Measurements from ENCODE around the gene SCUBE1.

Gene SCUBE1

DNA sequence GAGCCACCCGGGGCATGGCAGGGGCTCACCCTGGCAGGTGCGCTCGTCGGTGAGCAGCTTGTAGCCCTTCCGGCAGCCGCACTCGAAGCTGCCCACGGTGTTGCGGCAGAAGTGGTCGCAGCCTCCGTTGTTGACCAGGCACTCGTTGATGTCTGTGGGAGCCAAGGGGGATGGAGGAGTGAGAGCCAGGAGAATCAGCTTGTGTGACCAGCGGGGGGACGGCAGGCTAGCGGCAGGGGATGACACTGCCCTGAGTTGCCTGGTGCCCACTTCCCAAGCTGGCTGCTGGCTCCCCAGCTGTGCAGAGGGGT lies 111.5 kb downstream of the SCUBE1 start:
- H3K27me3 Mint-ChIP-seq = peaks cover 2% of the 10 kb centered on the region
- H3K9me3 Mint-ChIP-seq (ENCODE audit: low read depth) = no peaks in the 10 kb centered on the region
- no peaks in the 10 kb centered on the region for H3K36me3 Mint-ChIP-seq
- peaks cover 3% of the 10 kb centered on the region for H3K4me1 Mint-ChIP-seq (ENCODE audit: low read depth)
- H3K4me3 Mint-ChIP-seq = no peak overlapping the region
- no peak overlapping the region for H3K27ac Mint-ChIP-seq

DNA sequence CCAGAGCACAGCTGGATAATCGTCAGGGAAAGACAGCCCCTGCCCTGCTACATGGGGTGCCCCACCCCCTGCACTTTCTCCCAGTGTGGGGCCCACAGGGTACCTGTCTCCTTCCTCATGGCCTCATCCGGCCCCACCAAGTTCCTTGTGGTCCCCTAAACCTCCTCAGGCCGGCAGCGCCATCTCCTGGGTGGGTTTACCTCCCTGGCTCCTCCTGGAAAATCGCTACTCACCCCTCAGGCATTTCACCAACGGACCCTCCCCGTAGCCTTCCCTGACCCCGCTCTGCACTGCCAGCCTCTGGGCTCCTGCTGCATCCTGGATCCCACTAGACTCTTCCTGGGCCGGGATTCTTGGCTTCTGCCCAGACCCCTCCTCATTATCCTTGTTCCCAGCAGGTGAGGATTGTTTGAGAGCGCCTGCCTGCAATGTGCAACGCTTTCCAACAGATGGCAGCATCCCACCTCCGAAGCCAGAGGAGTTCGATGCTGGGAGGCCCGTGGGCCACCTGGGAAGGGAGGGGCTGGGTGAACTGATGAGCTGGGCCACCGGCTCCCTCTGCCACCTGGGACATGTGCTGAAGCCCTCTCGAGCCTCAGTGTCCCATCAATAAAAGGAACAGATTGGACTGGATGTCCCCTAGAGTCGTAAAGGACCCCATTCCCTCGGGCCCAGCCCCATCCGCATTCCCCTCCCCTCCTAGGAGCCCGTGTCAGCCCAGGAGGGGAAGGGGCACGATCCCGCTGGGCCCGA lies 112.0 kb downstream of the SCUBE1 start:
- Mint-ChIP-seq H3K4me1 (ENCODE audit: low read depth) (peaks cover 3% of the 10 kb centered on the region), H3K4me3 (no peak overlapping the region), H3K27me3 (peaks cover 2% of the 10 kb centered on the region), H3K9me3 (ENCODE audit: low read depth) (no peaks in the 10 kb centered on the region), H3K27ac (no peak overlapping the region), H3K36me3 (no peaks in the 10 kb centered on the region)

- Mint-ChIP-seq H3K27ac (no peak overlapping the region), H3K4me3 (no peak overlapping the region), H3K27me3 (peaks cover 2% of the 10 kb centered on the region), H3K4me1 (ENCODE audit: low read depth) (peaks cover 6% of the 10 kb centered on the region), H3K36me3 (no peaks in the 10 kb centered on the region), H3K9me3 (ENCODE audit: low read depth) (no peaks in the 10 kb centered on the region)
These were observed 112.6 kb downstream of the SCUBE1 start for GRCh38 chr22:43230571-43230970.

DNA sequence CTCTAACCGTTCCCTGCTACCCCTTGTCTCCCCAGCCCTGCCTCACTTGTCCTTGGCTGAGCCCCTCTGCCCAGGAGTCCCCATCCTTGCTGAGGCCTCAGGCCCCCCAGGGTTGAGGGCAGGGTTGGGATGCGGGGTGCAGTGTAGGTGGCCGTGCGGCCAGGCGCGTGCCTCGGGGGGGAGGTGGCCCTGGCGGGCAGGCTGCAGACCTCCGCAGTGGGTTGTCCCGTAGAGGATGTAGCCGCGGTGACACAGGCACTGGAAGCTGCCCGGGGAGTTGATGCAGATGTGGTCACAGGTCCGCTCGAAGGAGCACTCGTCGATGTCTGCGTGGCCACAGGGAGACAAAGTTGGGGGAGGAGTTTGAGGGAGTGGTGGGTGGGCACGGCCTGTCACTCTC lies 114.3 kb downstream of the SCUBE1 start:
- no peak overlapping the region for H3K27ac Mint-ChIP-seq
- H3K9me3 Mint-ChIP-seq (ENCODE audit: low read depth) = no peaks in the 10 kb centered on the region
- H3K36me3 Mint-ChIP-seq = no peaks in the 10 kb centered on the region
- H3K27me3 Mint-ChIP-seq = peaks cover 2% of the 10 kb centered on the region
- H3K4me3 Mint-ChIP-seq = no peak overlapping the region
- H3K4me1 Mint-ChIP-seq (ENCODE audit: low read depth) = peaks cover 6% of the 10 kb centered on the region

DNA sequence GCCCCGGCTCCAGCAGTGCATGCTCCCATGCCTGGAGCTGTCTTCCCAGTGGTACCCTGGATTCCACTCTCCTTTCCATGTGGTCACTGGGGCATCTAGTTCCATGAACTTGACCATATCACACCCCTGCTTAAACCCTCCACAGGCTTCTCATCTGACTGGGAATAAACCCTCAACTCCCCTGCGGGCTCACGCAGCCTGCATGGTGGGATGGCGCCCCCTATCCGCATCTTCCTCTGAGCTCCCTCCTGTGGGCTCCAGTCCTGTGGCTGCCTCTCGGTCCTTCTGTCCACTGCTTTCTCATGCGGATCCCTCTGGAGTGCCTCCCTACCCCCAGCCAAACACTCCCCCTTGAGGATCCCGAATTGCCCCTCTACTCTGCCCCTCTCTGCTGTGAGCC lies 114.8 kb downstream of the SCUBE1 start:
- no peaks in the 10 kb centered on the region for H3K36me3 Mint-ChIP-seq
- peaks cover 2% of the 10 kb centered on the region for H3K27me3 Mint-ChIP-seq
- H3K27ac Mint-ChIP-seq = no peak overlapping the region
- no peaks in the 10 kb centered on the region for H3K9me3 Mint-ChIP-seq (ENCODE audit: low read depth)
- no peak overlapping the region for H3K4me3 Mint-ChIP-seq
- peaks cover 6% of the 10 kb centered on the region for H3K4me1 Mint-ChIP-seq (ENCODE audit: low read depth)

GRCh38 chr22:43227239-43227630 lies 115.9 kb downstream of the SCUBE1 start:
- Mint-ChIP-seq H3K9me3 (ENCODE audit: low read depth) (no peaks in the 10 kb centered on the region), H3K27me3 (peaks cover 2% of the 10 kb centered on the region)

GRCh38 chr22:43226377-43227238 lies 116.6 kb downstream of the SCUBE1 start:
- no peaks in the 10 kb centered on the region for H3K9me3 Mint-ChIP-seq (ENCODE audit: low read depth)
- H3K4me1 Mint-ChIP-seq (ENCODE audit: low read depth) = peaks cover 6% of the 10 kb centered on the region
- H3K4me3 Mint-ChIP-seq = no peak overlapping the region
- no peak overlapping the region for H3K27ac Mint-ChIP-seq
- no peaks in the 10 kb centered on the region for H3K36me3 Mint-ChIP-seq
- H3K27me3 Mint-ChIP-seq = peaks cover 2% of the 10 kb centered on the region

More at GRCh38 chr22:43227239-43227630, 115.9 kb downstream of the SCUBE1 start:
- Mint-ChIP-seq H3K4me3 (no peak overlapping the region), H3K4me1 (ENCODE audit: low read depth) (peaks cover 6% of the 10 kb centered on the region), H3K36me3 (no peaks in the 10 kb centered on the region), H3K27ac (no peak overlapping the region)

DNA sequence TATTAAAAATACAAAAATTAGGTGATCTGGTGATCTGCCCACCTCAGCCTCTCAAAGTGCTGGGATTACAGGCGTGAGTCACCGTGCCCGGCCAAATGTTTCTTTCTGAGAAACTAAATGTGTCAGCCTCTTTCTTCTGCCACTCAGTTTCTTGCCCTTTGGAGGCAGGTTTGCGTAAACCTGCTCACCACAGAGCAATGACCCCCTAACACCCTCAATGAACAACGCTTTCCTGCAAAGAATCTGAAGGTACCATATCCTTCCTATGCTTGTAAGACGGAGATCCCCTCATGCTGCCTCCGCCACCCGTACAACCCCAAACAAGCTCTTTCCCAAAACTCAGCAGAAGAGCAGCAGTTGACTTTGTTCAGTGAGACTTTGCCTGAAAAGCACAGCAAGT lies 117.6 kb downstream of the SCUBE1 start:
- H3K4me1 Mint-ChIP-seq (ENCODE audit: low read depth) = peaks cover 2% of the 10 kb centered on the region
- no peak overlapping the region for H3K4me3 Mint-ChIP-seq
- H3K27ac Mint-ChIP-seq = no peak overlapping the region
- H3K36me3 Mint-ChIP-seq = no peaks in the 10 kb centered on the region
- no peaks in the 10 kb centered on the region for H3K9me3 Mint-ChIP-seq (ENCODE audit: low read depth)
- no peaks in the 10 kb centered on the region for H3K27me3 Mint-ChIP-seq

DNA sequence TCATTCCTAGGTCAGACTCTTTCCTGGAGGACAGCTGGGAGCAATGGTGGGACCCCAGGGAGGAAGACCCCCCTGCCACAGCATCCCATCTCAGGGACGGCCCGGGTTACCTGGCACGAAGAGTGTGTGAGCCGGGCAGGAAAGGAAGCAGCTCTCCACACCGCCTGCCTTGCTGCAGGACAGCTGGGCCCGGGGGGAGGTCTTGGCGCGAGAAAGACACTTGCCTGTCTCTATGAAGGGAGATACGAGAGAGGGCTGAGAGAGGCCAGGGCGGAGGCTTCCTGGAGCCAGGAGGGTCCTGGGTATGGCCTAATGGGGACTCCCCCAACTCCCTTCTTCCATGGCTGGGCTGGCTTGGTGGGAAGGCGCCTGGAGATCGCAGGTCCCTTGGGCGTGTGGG lies 120.2 kb downstream of the SCUBE1 start:
- Mint-ChIP-seq H3K27ac (no peak overlapping the region), H3K4me1 (ENCODE audit: low read depth) (peaks cover 2% of the 10 kb centered on the region), H3K36me3 (no peaks in the 10 kb centered on the region), H3K4me3 (no peak overlapping the region), H3K27me3 (no peaks in the 10 kb centered on the region), H3K9me3 (ENCODE audit: low read depth) (no peaks in the 10 kb centered on the region)

GRCh38 chr22:43222262-43222661 lies 120.9 kb downstream of the SCUBE1 start:
- Mint-ChIP-seq H3K9me3 (ENCODE audit: low read depth) (no peaks in the 10 kb centered on the region), H3K4me1 (ENCODE audit: low read depth) (peaks cover 2% of the 10 kb centered on the region), H3K27me3 (no peaks in the 10 kb centered on the region), H3K4me3 (no peak overlapping the region), H3K27ac (no peak overlapping the region), H3K36me3 (no peaks in the 10 kb centered on the region)

GRCh38 chr22:43220625-43221380 lies 122.4 kb downstream of the SCUBE1 start:
- H3K4me1 Mint-ChIP-seq (ENCODE audit: low read depth) = no peaks in the 10 kb centered on the region
- no peaks in the 10 kb centered on the region for H3K9me3 Mint-ChIP-seq (ENCODE audit: low read depth)
- no peaks in the 10 kb centered on the region for H3K36me3 Mint-ChIP-seq
- H3K27me3 Mint-ChIP-seq = no peaks in the 10 kb centered on the region
- H3K27ac Mint-ChIP-seq = no peak overlapping the region
- H3K4me3 Mint-ChIP-seq = no peak overlapping the region

DNA sequence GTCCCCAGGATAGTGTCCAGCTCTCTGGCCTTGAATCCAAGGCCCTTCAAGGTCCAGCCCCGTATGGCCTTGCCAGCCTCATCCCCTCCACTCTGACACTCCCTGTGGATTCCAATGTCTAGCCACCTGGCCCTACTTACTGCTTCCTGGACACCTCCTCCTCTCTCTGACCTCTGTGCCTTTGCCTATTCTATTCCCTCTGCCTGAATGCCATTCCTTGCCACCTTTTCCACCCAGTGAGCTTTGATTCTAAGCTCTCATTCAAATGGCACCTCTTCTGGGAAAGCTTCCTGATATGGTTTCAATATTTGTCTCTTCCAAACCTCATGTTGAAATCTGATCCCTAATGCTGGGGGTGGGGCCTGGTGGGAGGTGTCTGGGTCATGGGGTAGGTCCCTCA lies 124.4 kb downstream of the SCUBE1 start:
- Mint-ChIP-seq H3K4me3 (no peak overlapping the region), H3K4me1 (ENCODE audit: low read depth) (no peaks in the 10 kb centered on the region), H3K27me3 (no peaks in the 10 kb centered on the region), H3K36me3 (no peaks in the 10 kb centered on the region), H3K9me3 (ENCODE audit: low read depth) (no peaks in the 10 kb centered on the region), H3K27ac (no peak overlapping the region)

GRCh38 chr22:43217285-43218030 lies 125.7 kb downstream of the SCUBE1 start:
- Mint-ChIP-seq H3K27me3 (no peaks in the 10 kb centered on the region), H3K4me1 (ENCODE audit: low read depth) (no peaks in the 10 kb centered on the region), H3K27ac (no peak overlapping the region), H3K4me3 (no peak overlapping the region), H3K36me3 (no peaks in the 10 kb centered on the region), H3K9me3 (ENCODE audit: low read depth) (no peaks in the 10 kb centered on the region)

- H3K27me3 Mint-ChIP-seq = no peaks in the 10 kb centered on the region
- H3K27ac Mint-ChIP-seq = no peak overlapping the region
- H3K4me1 Mint-ChIP-seq (ENCODE audit: low read depth) = no peaks in the 10 kb centered on the region
- H3K9me3 Mint-ChIP-seq (ENCODE audit: low read depth) = no peaks in the 10 kb centered on the region
- no peak overlapping the region for H3K4me3 Mint-ChIP-seq
- no peaks in the 10 kb centered on the region for H3K36me3 Mint-ChIP-seq
These were observed 126.4 kb downstream of the SCUBE1 start for GRCh38 chr22:43216738-43217137.

Data from activated naive CD8-positive, alpha-beta T cell (primary cell).